Activated CD8-positive, alpha-beta memory T cell treated with anti-CD3 and anti-CD28 coated beads, Interleukin-2, amount 10 ng/mL, durations not matched to agents 7 days and 5 days (primary cell): ENCODE measurements around the gene DBNDD2. TPM values are rescaled to one million over a fixed set of nuclear protein-coding genes. Genes with fewer than 3 reads are reported as not detected.
A peak's percentile ranks its signal among the peaks of the same experiment; 100 is the strongest.

Source experiments
- ATAC-seq: fragments of 150-1000 bp; cut with Tn5 transposase; one replicate; pipeline ENCODE4 v1.10.0; 2021; ENCODE audit warnings: moderate library complexity
- CTCF ChIA-PET: fragments of 350-600 bp; sonication (Branson Sonifier 250); formaldehyde crosslinking; loops from one replicate; lab custom pipeline; 2021; ENCODE audit warnings: antibody characterized with exemption; lab: Charles Lee
- DNase-seq: peaks from one replicate; pipeline ENCODE4 v3.0.0-alpha.2; 2020
- H3K27ac Mint-ChIP-seq: one replicate; pipeline ENCODE4 v1.8.0; 2021; ENCODE audit warnings: mild to moderate bottlenecking, mixed read lengths
- H3K27me3 Mint-ChIP-seq: one replicate; pipeline ENCODE4 v1.8.0; 2021; ENCODE audit warnings: mixed read lengths
- H3K36me3 Mint-ChIP-seq: one replicate; pipeline ENCODE4 v1.8.0; 2021; ENCODE audit warnings: mild to moderate bottlenecking, mixed read lengths
- H3K4me1 Mint-ChIP-seq: one replicate; pipeline ENCODE4 v1.8.0; 2021; ENCODE audit warnings: mixed read lengths
- H3K4me3 Mint-ChIP-seq: one replicate; pipeline ENCODE4 v1.8.0; 2021; ENCODE audit warnings: mild to moderate bottlenecking, moderate library complexity, mixed read lengths
- H3K9me3 Mint-ChIP-seq: one replicate; pipeline ENCODE4 v1.8.0; 2022; ENCODE audit warnings: low read depth, mixed read lengths
- total RNA-seq, 2 experiments: library from RNA; stranded (reverse); gene quantifications; one replicate each; pipeline ENCODE4 v1.2.3, GENCODE V29; 2021

DBNDD2 gene
- total RNA-seq, 2 experiments from 2014 or later = 6.6 to 9.7 TPM

DNA sequence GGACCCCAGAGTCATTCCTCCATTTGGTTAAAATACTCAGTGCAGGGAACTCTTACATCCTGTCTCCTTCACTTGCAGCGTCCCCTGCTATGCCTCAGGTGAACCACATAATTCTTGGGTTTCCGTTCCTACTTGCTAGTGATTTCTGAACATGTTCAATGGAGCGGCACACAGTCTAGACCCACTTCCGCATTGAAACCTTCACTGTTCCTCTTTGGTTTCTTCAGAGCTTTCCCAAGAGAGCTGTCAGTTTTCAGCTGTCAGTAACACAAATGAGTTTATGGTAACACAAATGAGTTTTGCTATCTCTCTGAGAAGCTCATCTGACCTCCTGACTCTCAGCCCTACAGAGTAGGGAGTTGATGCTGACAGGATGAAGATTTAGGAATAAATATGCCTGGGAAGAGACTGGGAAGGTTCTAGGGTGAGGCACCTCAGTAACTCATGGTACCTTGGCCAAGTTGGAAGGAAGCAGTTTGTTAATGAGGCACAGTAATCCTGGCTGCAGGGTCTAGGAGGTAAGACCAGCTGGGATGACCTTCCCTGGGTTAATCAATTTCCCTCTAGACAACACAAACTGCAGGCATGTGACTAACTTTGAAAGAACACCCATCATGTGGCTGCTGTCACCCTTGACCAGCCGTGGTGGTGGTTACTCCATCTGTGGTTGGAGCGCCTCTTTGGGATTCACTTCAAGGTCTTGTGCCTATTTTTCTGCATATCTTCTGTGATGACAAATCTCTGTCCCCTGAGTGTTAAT lies 39.7 kb upstream of the DBNDD2 start:
- no peaks in the 10 kb centered on the region for H3K27me3 Mint-ChIP-seq
- CTCF ChIA-PET = interaction anchor here (0.9 to 19.3 kb wide), 7 partner anchors 11 to 403 kb away, joined by 3 to 478 read pairs (median 4); no protein-coding TSS in a partner anchor
- peak overlapping the region; percentile 73 for H3K27ac Mint-ChIP-seq
- DNase-seq (peak; percentile 70), ATAC-seq (peak; percentile 57)
- no peaks in the 10 kb centered on the region for H3K9me3 Mint-ChIP-seq
- H3K4me3 Mint-ChIP-seq = peak overlapping the region; percentile 37
- H3K36me3 Mint-ChIP-seq = peaks cover 27% of the 10 kb centered on the region
- H3K4me1 Mint-ChIP-seq = peaks cover 54% of the 10 kb centered on the region

- Mint-ChIP-seq H3K4me1 (peaks cover 51% of the 10 kb centered on the region), H3K9me3 (no peaks in the 10 kb centered on the region), H3K36me3 (peaks cover 22% of the 10 kb centered on the region), H3K27ac (no peak overlapping the region), H3K27me3 (no peaks in the 10 kb centered on the region), H3K4me3 (no peak overlapping the region)
- DNase-seq (peak; percentile 37), ATAC-seq (no peak)
- CTCF ChIA-PET = interaction anchor here (1.2 to 19.3 kb wide), 8 partner anchors 8 to 79 kb away, joined by 3 to 478 read pairs (median 27); partner anchors contain the start of genes DBNDD2, PIGT, SDC4 and SYS1
Observed at GRCh38 chr20:45370571-45371160, 37.4 kb upstream of the DBNDD2 start.

GRCh38 chr20:45372241-45372640 lies 35.8 kb upstream of the DBNDD2 start:
- H3K4me1 Mint-ChIP-seq = peaks cover 40% of the 10 kb centered on the region
- no peaks in the 10 kb centered on the region for H3K9me3 Mint-ChIP-seq
- H3K27ac Mint-ChIP-seq = peak overlapping the region; percentile 40
- peaks cover 10% of the 10 kb centered on the region for H3K36me3 Mint-ChIP-seq
- peak; percentile 33 for DNase-seq
- ATAC-seq = no peak
- no peaks in the 10 kb centered on the region for H3K27me3 Mint-ChIP-seq
- H3K4me3 Mint-ChIP-seq = no peak overlapping the region
- CTCF ChIA-PET = interaction anchor here (0.9 to 19.3 kb wide), 12 partner anchors 10 to 587 kb away, joined by 3 to 478 read pairs (median 19); partner anchors contain the start of genes DBNDD2, PIGT and SYS1

DNA sequence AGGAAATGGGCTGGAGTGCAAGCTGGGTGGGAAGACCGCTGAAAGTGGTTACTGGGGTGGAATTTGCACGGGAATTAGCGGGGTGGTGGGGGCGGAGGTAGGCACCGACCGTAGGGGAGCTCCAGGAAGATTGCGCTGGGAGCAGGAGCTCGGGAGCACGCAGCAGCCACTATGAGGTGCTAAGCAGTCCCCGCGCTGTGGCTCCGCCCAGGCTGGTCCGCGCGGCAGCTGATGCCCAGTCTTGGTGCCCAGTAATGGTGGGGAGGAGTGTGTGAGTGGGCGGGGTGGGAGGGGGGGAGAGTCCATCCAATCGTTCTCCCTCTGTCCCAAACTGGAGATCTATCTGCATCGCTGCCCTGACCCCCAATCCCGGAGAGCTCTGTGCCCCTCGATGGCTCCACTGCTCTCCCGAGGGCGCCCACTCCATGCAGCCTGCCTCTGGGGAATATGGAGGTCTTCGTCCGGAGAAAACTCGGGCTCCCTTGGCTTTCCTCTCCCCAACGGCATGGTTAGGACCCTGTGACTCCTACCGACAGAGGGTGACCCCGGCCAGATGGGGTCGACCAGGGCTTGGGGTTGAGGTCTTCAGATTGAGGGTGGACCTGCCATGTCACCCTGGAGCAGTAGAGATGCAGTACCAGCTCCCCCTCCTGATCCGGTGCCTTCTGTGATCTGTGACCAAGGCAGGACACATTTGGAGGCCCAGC lies 35.3 kb upstream of the DBNDD2 start:
- CTCF ChIA-PET = interaction anchor here (0.6 to 19.3 kb wide), 30 partner anchors 11 to 586 kb away, joined by 3 to 478 read pairs (median 9); partner anchors contain the start of genes DBNDD2, PIGT and SYS1
- ATAC-seq (no peak), DNase-seq (peak; percentile 38)
- H3K36me3 Mint-ChIP-seq = peaks cover 7% of the 10 kb centered on the region
- H3K4me1 Mint-ChIP-seq = peaks cover 34% of the 10 kb centered on the region
- no peaks in the 10 kb centered on the region for H3K9me3 Mint-ChIP-seq
- H3K27me3 Mint-ChIP-seq = no peaks in the 10 kb centered on the region
- peak overlapping the region; percentile 78 for H3K4me3 Mint-ChIP-seq
- peak overlapping the region; percentile 90 for H3K27ac Mint-ChIP-seq

DNA sequence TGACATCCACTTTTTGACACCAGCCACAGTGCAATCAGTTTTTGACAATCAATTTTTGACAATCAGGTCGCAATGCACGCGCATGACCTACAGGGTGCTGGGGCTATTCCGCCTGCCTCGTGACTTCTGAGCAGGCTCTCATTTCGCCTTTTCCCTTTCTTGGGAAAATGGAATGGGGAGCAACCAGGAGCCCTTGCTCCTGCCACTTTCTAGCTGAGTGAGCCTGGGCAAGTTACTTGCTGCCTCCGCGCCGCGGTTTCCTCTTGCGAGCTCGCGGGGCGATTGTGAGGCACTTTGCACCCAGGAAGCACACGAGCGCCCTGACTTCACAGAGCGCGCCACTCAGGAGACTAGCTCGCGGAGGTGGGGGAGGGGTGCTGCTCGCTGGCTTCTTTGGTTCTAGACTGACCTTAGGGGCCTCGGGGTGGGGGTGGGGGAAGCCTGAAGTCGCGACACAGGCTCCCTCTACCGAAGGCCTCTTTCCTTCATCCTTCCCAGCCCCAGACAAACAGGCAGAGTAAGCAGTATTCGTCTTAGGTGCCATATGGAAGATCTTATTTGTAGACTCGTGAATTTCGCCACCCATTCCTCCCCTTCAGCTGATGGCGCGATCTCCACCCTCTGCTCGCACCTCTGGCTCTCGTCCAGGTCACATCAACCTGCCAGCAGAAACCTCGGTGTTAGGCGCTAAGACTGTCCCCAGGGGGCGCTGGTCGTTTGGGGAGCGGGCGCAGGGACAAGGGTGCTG lies 34.6 kb upstream of the DBNDD2 start:
- Mint-ChIP-seq H3K36me3 (no peaks in the 10 kb centered on the region), H3K27ac (peak overlapping the region; percentile 90), H3K9me3 (no peaks in the 10 kb centered on the region), H3K4me1 (peaks cover 27% of the 10 kb centered on the region), H3K4me3 (peak overlapping the region; percentile 78), H3K27me3 (no peaks in the 10 kb centered on the region)
- DNase-seq (peak; percentile 92), ATAC-seq (peak; percentile 95)
- CTCF ChIA-PET = interaction anchor here (0.6 to 19.3 kb wide), 39 partner anchors 9 to 426 kb away, joined by 3 to 478 read pairs (median 6); partner anchors contain the start of genes DBNDD2, PIGT, SDC4 and SYS1

GRCh38 chr20:45374101-45374467 lies 34.0 kb upstream of the DBNDD2 start:
- no peaks in the 10 kb centered on the region for H3K36me3 Mint-ChIP-seq
- H3K4me1 Mint-ChIP-seq = peaks cover 21% of the 10 kb centered on the region
- H3K27me3 Mint-ChIP-seq = no peaks in the 10 kb centered on the region
- H3K9me3 Mint-ChIP-seq = no peaks in the 10 kb centered on the region
- ATAC-seq (no peak), DNase-seq (no peak)
- CTCF ChIA-PET = interaction anchor here (0.8 to 19.3 kb wide), 37 partner anchors 9 to 424 kb away, joined by 3 to 478 read pairs (median 6); partner anchors contain the start of genes DBNDD2, PIGT, SDC4 and SYS1
- H3K27ac Mint-ChIP-seq = peak overlapping the region; percentile 90
- H3K4me3 Mint-ChIP-seq = peak overlapping the region; percentile 78

DNA sequence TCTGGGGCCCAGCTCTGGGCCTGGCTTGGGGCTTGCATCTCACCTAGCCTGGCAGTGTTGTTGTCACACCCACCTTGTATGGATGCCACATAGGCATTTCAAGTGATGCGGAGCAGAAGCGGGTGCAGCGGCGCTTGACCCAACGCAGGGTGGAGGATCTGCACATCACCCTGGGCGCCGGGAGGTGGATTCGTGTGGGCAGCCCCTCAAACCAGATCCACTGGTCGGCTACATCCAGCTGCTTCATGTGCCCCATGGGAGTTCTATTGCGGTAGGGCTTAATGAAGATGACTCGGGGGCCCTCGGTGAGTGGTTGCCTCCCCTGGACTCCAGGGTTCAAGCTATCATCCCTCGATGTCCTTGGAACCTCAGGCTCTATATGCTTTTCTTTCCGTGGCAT lies 33.1 kb upstream of the DBNDD2 start:
- Mint-ChIP-seq H3K36me3 (no peaks in the 10 kb centered on the region), H3K27me3 (no peaks in the 10 kb centered on the region), H3K27ac (no peak overlapping the region), H3K9me3 (no peaks in the 10 kb centered on the region), H3K4me3 (no peak overlapping the region), H3K4me1 (peaks cover 20% of the 10 kb centered on the region)
- CTCF ChIA-PET = interaction anchor here (0.8 to 19.3 kb wide), 15 partner anchors 13 to 396 kb away, joined by 3 to 478 read pairs (median 15); partner anchors contain the start of genes DBNDD2, PIGT and SYS1
- DNase-seq = no peak
- ATAC-seq = no peak

GRCh38 chr20:45377269-45377668 lies 30.8 kb upstream of the DBNDD2 start:
- DNase-seq = no peak
- CTCF ChIA-PET = interaction anchor here (1.0 to 19.3 kb wide), 3 partner anchors 57 to 83 kb away, joined by 3 to 478 read pairs (median 3); no protein-coding TSS in a partner anchor
- Mint-ChIP-seq H3K4me3 (no peak overlapping the region), H3K36me3 (no peaks in the 10 kb centered on the region), H3K27me3 (no peaks in the 10 kb centered on the region), H3K4me1 (peaks cover 20% of the 10 kb centered on the region), H3K27ac (no peak overlapping the region), H3K9me3 (no peaks in the 10 kb centered on the region)
- ATAC-seq = no peak

DNA sequence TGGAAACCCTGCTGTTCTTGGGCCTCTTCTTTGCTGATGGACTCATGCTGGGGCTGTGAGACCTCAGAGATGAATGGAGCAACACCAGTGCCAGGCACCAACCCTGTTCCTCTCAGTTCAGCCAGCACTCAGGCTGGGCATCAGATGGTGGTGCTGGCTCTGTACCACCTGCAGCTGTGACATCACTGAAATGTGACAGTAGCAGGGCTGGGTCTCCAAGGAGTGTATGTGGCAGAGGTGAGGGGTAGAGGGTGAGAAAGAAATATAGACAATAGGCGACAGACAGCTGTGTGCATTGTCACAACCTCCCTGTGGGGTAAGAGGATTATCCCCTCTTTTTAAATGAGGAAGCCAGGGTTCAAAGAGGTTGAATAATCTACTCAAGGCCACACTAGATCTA lies 29.9 kb upstream of the DBNDD2 start, which contains the start of gene TP53TG5:
TSS of gene TP53TG5 (minus strand) at position 135 of the 400 bp plus-strand sequence. CDS start at position 46, 89 bp downstream.
- H3K4me1 Mint-ChIP-seq = peaks cover 14% of the 10 kb centered on the region
- DNase-seq (no peak), ATAC-seq (no peak)
- no peaks in the 10 kb centered on the region for H3K36me3 Mint-ChIP-seq
- CTCF ChIA-PET = interaction anchor here (0.8 to 3.3 kb wide), 3 partner anchors 59 to 72 kb away, joined by 3 to 13 read pairs (median 4); no protein-coding TSS in a partner anchor
- H3K4me3 Mint-ChIP-seq = no peak within 1 kb of the TSS
- no peaks in the 10 kb centered on the region for H3K9me3 Mint-ChIP-seq
- no peaks in the 10 kb centered on the region for H3K27me3 Mint-ChIP-seq
- no peak within 1 kb of the TSS for H3K27ac Mint-ChIP-seq

- no peak for ATAC-seq
- H3K4me3 Mint-ChIP-seq = no peak overlapping the region
- CTCF ChIA-PET = no interaction called here
Observed at GRCh38 chr20:45387274-45387673, 20.8 kb upstream of the DBNDD2 start.

DNA sequence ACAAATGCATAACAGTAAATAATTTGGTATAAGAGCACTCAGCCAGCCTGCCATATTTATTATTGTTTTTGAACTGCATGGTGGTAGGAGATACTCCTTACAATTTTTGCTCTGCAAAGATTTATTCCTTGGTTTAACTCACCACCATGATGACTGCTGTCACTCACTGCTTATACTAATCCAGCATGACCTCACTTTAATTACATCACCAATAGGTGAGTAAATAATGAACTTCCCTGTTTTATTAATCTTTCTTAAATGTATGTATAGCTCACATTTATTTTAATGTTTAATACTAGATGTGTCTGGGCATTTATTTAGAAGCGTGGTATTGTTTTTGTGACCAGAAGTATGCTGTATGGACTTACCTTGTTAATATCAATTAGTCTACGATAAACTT lies 17.2 kb upstream of the DBNDD2 start:
- Mint-ChIP-seq H3K36me3 (peaks cover 7% of the 10 kb centered on the region), H3K4me1 (peaks cover 7% of the 10 kb centered on the region), H3K27me3 (no peaks in the 10 kb centered on the region), H3K9me3 (peaks cover 6% of the 10 kb centered on the region), H3K27ac (no peak overlapping the region), H3K4me3 (no peak overlapping the region)
- no peak for DNase-seq
- ATAC-seq = no peak
- CTCF ChIA-PET = interaction anchor here (0.7 to 2.9 kb wide), 2 partner anchors 17 to 46 kb away, joined by 3 to 13 read pairs; no protein-coding TSS in a partner anchor

More at GRCh38 chr20:45387274-45387673, 20.8 kb upstream of the DBNDD2 start:
- H3K27ac Mint-ChIP-seq = no peak overlapping the region
- peaks cover 7% of the 10 kb centered on the region for H3K4me1 Mint-ChIP-seq
- no peak for DNase-seq
- H3K36me3 Mint-ChIP-seq = peaks cover 7% of the 10 kb centered on the region
- no peaks in the 10 kb centered on the region for H3K27me3 Mint-ChIP-seq
- H3K9me3 Mint-ChIP-seq = peaks cover 6% of the 10 kb centered on the region

DNA sequence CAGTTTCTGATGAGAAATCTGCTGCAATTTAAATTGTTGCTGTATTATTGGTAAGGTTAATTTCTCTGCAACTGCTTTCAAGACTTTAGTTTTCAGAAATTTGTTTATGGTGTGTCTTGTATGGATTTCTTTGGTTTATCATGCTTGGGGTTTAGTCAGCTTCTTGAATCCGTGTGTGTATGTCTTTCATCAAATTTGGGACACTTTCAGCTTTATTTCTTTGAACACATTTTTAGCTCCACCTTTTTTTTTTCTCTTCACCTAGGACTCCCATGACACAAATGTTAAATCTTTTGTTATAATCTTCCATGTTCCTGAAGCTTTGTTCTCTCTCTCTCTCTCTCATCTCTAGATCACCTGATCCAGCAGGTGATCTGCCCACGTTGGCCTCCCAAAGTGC lies 16.5 kb upstream of the DBNDD2 start:
- DNase-seq (no peak), ATAC-seq (no peak)
- Mint-ChIP-seq H3K36me3 (peaks cover 7% of the 10 kb centered on the region), H3K9me3 (peaks cover 6% of the 10 kb centered on the region), H3K4me3 (no peak overlapping the region), H3K4me1 (peaks cover 7% of the 10 kb centered on the region), H3K27ac (no peak overlapping the region), H3K27me3 (no peaks in the 10 kb centered on the region)
- CTCF ChIA-PET = interaction anchor here (0.7 to 2.9 kb wide), 2 partner anchors 18 to 45 kb away, joined by 3 to 13 read pairs; no protein-coding TSS in a partner anchor
